HCT116 (cell line): Measurements from ENCODE around the gene DPH3. TPM values are rescaled to one million over a fixed set of nuclear protein-coding genes. Genes with fewer than 3 reads are reported as not detected.

Experiments used
- ATAC-seq: fragments of 200-7000 bp; cut with Tn5 transposase; 2 replicates; pipeline ENCODE4 v1.9.1; 2020; ENCODE audit warnings: mild to moderate bottlenecking, moderate library complexity
- BruUV-seq: library from RNA; stranded (reverse); fragments of 400-500 nt; replicated peaks from 2 replicates; lab custom pipeline; 2021; lab: Mats Ljungman, UMichigan
- CTCF ChIA-PET: fragments of 300-600 bp; sonication (Branson Sonifier 250); formaldehyde crosslinking; loops from one replicate; lab custom pipeline; 2021; ENCODE audit warnings: antibody characterized with exemption; lab: Charles Lee
- POLR2A ChIA-PET: fragments of 300-600, 350-600 bp; sonication (Branson Sonifier 250); formaldehyde crosslinking; loops from one replicate; lab custom pipeline; 2021; ENCODE audit warnings: antibody characterized with exemption; lab: Charles Lee
- RAD21 ChIA-PET, 2 experiments: fragments of 300-600 bp; sonication (Branson Sonifier 250); formaldehyde crosslinking; loops; one replicate each; lab custom pipeline; 2023; ENCODE audit warnings: low total read pairs in 2 of 2; ENCODE audit not compliant: uncharacterized antibody in 2 of 2, unreplicated experiment in 2 of 2, low non-redundant PET in 1 of 2; lab: Charles Lee
- DNase-seq: peaks from one replicate; pipeline ENCODE4 v3.0.0-alpha.2; 2010; ENCODE audit warnings: low read depth, low spot score
- H2AFZ ChIP-seq: fragments of 200-600 bp; shearing (Covaris generic), sonication (generic); 2 replicates; pipeline ENCODE4 v1.6.1; 2017; ENCODE audit warnings: low read depth, mixed run types, mixed read lengths, antibody characterized with exemption, low read length; ENCODE audit not compliant: poor library complexity, severe bottlenecking
- H3K27ac ChIP-seq: 2 replicates; pipeline ENCODE4 v1.5.1; 2012; ENCODE audit warnings: low read depth, low read length
- H3K27me3 ChIP-seq: fragments of 200-600 bp; sonication (generic); 2 replicates; pipeline ENCODE4 v1.6.1; 2016; ENCODE audit warnings: mixed run types, low read length, mixed read lengths; ENCODE audit not compliant: insufficient read depth
- H3K36me3 ChIP-seq, 2 experiments: fragments of 200-500 bp in 1 of 2; fragments of 200-600 bp in 1 of 2; sonication (Bioruptor generic) in 1 of 2; sonication (generic) in 1 of 2; 2 replicates each; pipeline versions ENCODE4 v1.5.1 to v1.6.1; 2014 to 2016; ENCODE audit warnings: low read length in 2 of 2, inconsistent platforms in 1 of 2, mixed read lengths in 1 of 2, mixed run types in 1 of 2; ENCODE audit not compliant: insufficient read depth in 2 of 2, control insufficient read depth in 1 of 2
- H3K4me1 ChIP-seq, 2 experiments: fragments of 200-600 bp in 1 of 2; sonication (generic) in 1 of 2; 2 replicates each; pipeline versions ENCODE4 v1.5.1 to v1.6.1; 2012 to 2017; ENCODE audit warnings: low read length in 2 of 2, inconsistent platforms in 1 of 2, mild to moderate bottlenecking in 1 of 2, mixed read lengths in 1 of 2, mixed run types in 1 of 2, moderate library complexity in 1 of 2; ENCODE audit not compliant: insufficient read depth in 2 of 2, control insufficient read depth in 1 of 2
- H3K4me2 ChIP-seq: fragments of 200-600 bp; sonication (generic); 2 replicates; pipeline ENCODE4 v1.6.1; 2017; ENCODE audit warnings: mixed run types, low read length, mixed read lengths
- H3K4me3 ChIP-seq, 2 experiments: fragments of 200-600 bp in 1 of 2; sonication (generic) in 1 of 2; replicated peaks in 1 of 2; 2 replicates each; pipeline ENCODE4 v1.5.1; 2011 to 2016; ENCODE audit warnings: low read length in 2 of 2, control low read depth in 1 of 2, low read depth in 1 of 2, mild to moderate bottlenecking in 1 of 2, mixed read lengths in 1 of 2, mixed run types in 1 of 2
- H3K79me2 ChIP-seq: fragments of 200-600 bp; sonication (generic); 2 replicates; pipeline ENCODE4 v1.6.1; 2017; ENCODE audit warnings: mild to moderate bottlenecking, mixed run types, low read length, moderate library complexity, mixed read lengths; ENCODE audit not compliant: insufficient read depth
- H3K9ac ChIP-seq: fragments of 200-600 bp; sonication (generic); 2 replicates; pipeline ENCODE4 v1.6.1; 2016; ENCODE audit warnings: low read length, mixed read lengths
- H3K9me2 ChIP-seq: fragments of 200-600 bp; sonication (generic), shearing (Covaris generic); 2 replicates; pipeline ENCODE4 v1.6.1; 2017; ENCODE audit warnings: mixed run types, mild to moderate bottlenecking, moderate library complexity; ENCODE audit not compliant: insufficient read depth
- H3K9me3 ChIP-seq, 2 experiments: fragments of 200-500 bp in 1 of 2; fragments of 200-600 bp in 1 of 2; sonication (Bioruptor generic) in 1 of 2; sonication (generic) in 1 of 2; 2 replicates each; pipeline ENCODE4 v1.6.1; 2014 to 2017; ENCODE audit warnings: low read length in 2 of 2, mixed read lengths in 2 of 2, inconsistent platforms in 1 of 2, low read depth in 1 of 2, mild to moderate bottlenecking in 1 of 2, mixed run types in 1 of 2, moderate library complexity in 1 of 2; ENCODE audit not compliant: control insufficient read depth in 1 of 2, insufficient read depth in 1 of 2
- H4K20me1 ChIP-seq: fragments of 200-600 bp; sonication (generic), shearing (Covaris generic); 2 replicates; pipeline ENCODE4 v1.6.1; 2017; ENCODE audit warnings: mixed run types, mild to moderate bottlenecking, moderate library complexity; ENCODE audit not compliant: insufficient read depth
- ATF3 ChIP-seq: IDR thresholded peaks from 2 replicates; pipeline ENCODE4 v1.6.1; 2012
- CEBPB ChIP-seq: IDR thresholded peaks from 2 replicates; pipeline ENCODE4 v1.6.1; 2012; ENCODE audit warnings: low read depth
- CTCF ChIP-seq, 3 experiments: fragments of 200-600 bp in 1 of 3; sonication (generic) in 1 of 3; IDR thresholded peaks in 2 of 3; conservative IDR thresholded peaks in 1 of 3; 2 replicates each; pipeline ENCODE4 v1.5.1; 2012 to 2017; ENCODE audit warnings: low read depth in 2 of 3, low read length in 2 of 3, antibody characterized with exemption in 1 of 3, borderline replicate concordance in 1 of 3, control low read depth in 1 of 3, mild to moderate bottlenecking in 1 of 3, mixed read lengths in 1 of 3, mixed run types in 1 of 3, moderate library complexity in 1 of 3; ENCODE audit not compliant: insufficient read depth in 1 of 3
- EZH2phosphoT487 ChIP-seq: fragments of 200-600 bp; IDR thresholded peaks from 2 replicates; pipeline ENCODE4 v1.6.1; 2018; ENCODE audit warnings: antibody characterized with exemption, borderline replicate concordance
- FOSL1 ChIP-seq: IDR thresholded peaks from 2 replicates; pipeline ENCODE4 v1.6.1; 2012; ENCODE audit warnings: low read depth
- JUND ChIP-seq: IDR thresholded peaks from 2 replicates; pipeline ENCODE4 v1.6.1; 2012
- MAX ChIP-seq: IDR thresholded peaks from 2 replicates; pipeline ENCODE4 v1.6.1; 2012
- POLR2AphosphoS5 ChIP-seq: IDR thresholded peaks from 2 replicates; pipeline ENCODE4 v1.6.1; 2011; ENCODE audit warnings: mild to moderate bottlenecking, low read depth, low read length, moderate library complexity
- SIN3A ChIP-seq: IDR thresholded peaks from 2 replicates; pipeline ENCODE4 v1.6.1; 2012; ENCODE audit warnings: low read depth
- SP1 ChIP-seq: IDR thresholded peaks from 2 replicates; pipeline ENCODE4 v1.6.1; 2012; ENCODE audit warnings: low read depth
- YY1 ChIP-seq: IDR thresholded peaks from 2 replicates; pipeline ENCODE4 v1.6.1; 2011; ENCODE audit warnings: low read length, low read depth, moderate library complexity, mild to moderate bottlenecking; ENCODE audit not compliant: insufficient replicate concordance; ENCODE audit errors: extremely low read depth
- ZBTB33 ChIP-seq: IDR thresholded peaks from 2 replicates; pipeline ENCODE4 v1.6.1; 2011; ENCODE audit warnings: mild to moderate bottlenecking, low read length, moderate library complexity; ENCODE audit not compliant: insufficient replicate concordance; ENCODE audit errors: extremely low read depth
- ZFX ChIP-seq: fragments of 450-650 bp; IDR thresholded peaks from 2 replicates; pipeline ENCODE4 v1.6.1; 2017
- intact Hi-C: fragments of 100-400 bp; cut with micrococcal nuclease; formaldehyde crosslinking; loops from 2 replicates; pipeline ENCODE4 v1.10.0; 2022
- total RNA-seq: library from RNA; stranded (reverse); gene quantifications from one replicate; pipeline ENCODE4 v1.2.1, GENCODE V29; 2021; ENCODE audit not compliant: unreplicated experiment

The DPH3 gene
- total RNA-seq, 1 experiment from 2014 or later: 13.8 TPM

- no peak overlapping the region for H3K27ac ChIP-seq
- TF ChIP-seq JUND (no peak), FOSL1 (no peak), MAX (no peak), SIN3A (no peak), CEBPB (no peak), ZFX (no peak), SP1 (no peak)
- CTCF ChIA-PET: interaction anchor here (1.0 kb wide), 1 partner anchor 10 kb away, joined by 4 read pairs; the partner anchor contains the start of genes DPH3 and OXNAD1
- H3K36me3 ChIP-seq: peaks cover 3 to 6% of the 10 kb centered on the region in 2 experiments
- H3K9ac ChIP-seq: no peak overlapping the region
- no peaks in the 10 kb centered on the region for H3K27me3 ChIP-seq
- no peaks in the 10 kb centered on the region for H3K9me3 ChIP-seq
- no peaks in the 10 kb centered on the region for H3K4me1 ChIP-seq
- RAD21 ChIA-PET: no interaction called here
- intact Hi-C loops: no loop called here
- H2AFZ ChIP-seq: no peak overlapping the region
- POLR2A ChIA-PET: no interaction called here
- no peaks in the 10 kb centered on the region for H4K20me1 ChIP-seq
- no peaks in the 10 kb centered on the region for H3K9me2 ChIP-seq
- no peak overlapping the region for H3K4me3 ChIP-seq
- BruUV-seq: no TSS peak
- no peak overlapping the region for H3K4me2 ChIP-seq
- no peaks in the 10 kb centered on the region for H3K79me2 ChIP-seq
- DNase-seq (no peak), ATAC-seq (no peak)
Measured at GRCh38 chr3:16255326-16255725, 9.4 kb downstream of the DPH3 start.

- H3K79me2 ChIP-seq: no peaks in the 10 kb centered on the region
- no peak overlapping the region for H3K4me2 ChIP-seq
- no peak overlapping the region for H3K4me3 ChIP-seq
- RAD21 ChIA-PET: no interaction called here
- H3K27me3 ChIP-seq: no peaks in the 10 kb centered on the region
- ATAC-seq (no peak), DNase-seq (no peak)
- H3K27ac ChIP-seq: no peak overlapping the region
- intact Hi-C loops: no loop called here
- H2AFZ ChIP-seq: no peak overlapping the region
- no peak overlapping the region for H3K9ac ChIP-seq
- peaks cover 2 to 3% of the 10 kb centered on the region in 2 experiments; a peak in 2 of 4 replicates for H3K36me3 ChIP-seq
- BruUV-seq: no TSS peak
- H3K9me2 ChIP-seq: no peaks in the 10 kb centered on the region
- H3K9me3 ChIP-seq: no peaks in the 10 kb centered on the region
- CTCF ChIA-PET: interaction anchor here (1.0 kb wide), 1 partner anchor 10 kb away, joined by 4 read pairs; the partner anchor contains the start of genes DPH3 and OXNAD1
- POLR2A ChIA-PET: no interaction called here
- no peaks in the 10 kb centered on the region for H3K4me1 ChIP-seq
- no peaks in the 10 kb centered on the region for H4K20me1 ChIP-seq
- TF ChIP-seq CTCF (IDR thresholded peaks at IDR 0.05 in 2 of 3, conservative IDR thresholded peaks at IDR 0.05 in 1 of 3; ENCODE audit: borderline replicate concordance in 1 of 3, insufficient read depth in 1 of 3, low read depth in 2 of 3, low read length in 2 of 3) (no peak), SP1 (no peak), FOSL1 (no peak), POLR2AphosphoS5 (no peak), EZH2phosphoT487 (no peak), JUND (no peak), ZFX (no peak), YY1 (no peak), ZBTB33 (no peak), ATF3 (no peak)
- TF ChIP-seq, all 23 proteins: peak for 0
Measured at GRCh38 chr3:16254916-16255315, 9.8 kb downstream of the DPH3 start.
